Right hindlimb (tissue), 1 donor: ENCODE results near the gene GDI1.
"Not testable (repeated sequence)": the region's sequence is repeated elsewhere in the genome, so short reads cannot be mapped to it uniquely, and the experiment has no call there.

Source experiments
- DNase-seq: peaks from one replicate; pipeline ENCODE4 v3.0.0-alpha.2; 2018

GDI1 gene

GRCh38 chrX:154436983-154437752, at the start of gene GDI1:
GDI1 (plus strand) TSS chrX:154437154; CDS start chrX:154437255, 101 bp downstream.
- peak; percentile 57 for DNase-seq

GRCh38 chrX:154388094-154388493, 48.9 kb upstream of the GDI1 start:
- DNase-seq = not testable (repeated sequence)

DNA sequence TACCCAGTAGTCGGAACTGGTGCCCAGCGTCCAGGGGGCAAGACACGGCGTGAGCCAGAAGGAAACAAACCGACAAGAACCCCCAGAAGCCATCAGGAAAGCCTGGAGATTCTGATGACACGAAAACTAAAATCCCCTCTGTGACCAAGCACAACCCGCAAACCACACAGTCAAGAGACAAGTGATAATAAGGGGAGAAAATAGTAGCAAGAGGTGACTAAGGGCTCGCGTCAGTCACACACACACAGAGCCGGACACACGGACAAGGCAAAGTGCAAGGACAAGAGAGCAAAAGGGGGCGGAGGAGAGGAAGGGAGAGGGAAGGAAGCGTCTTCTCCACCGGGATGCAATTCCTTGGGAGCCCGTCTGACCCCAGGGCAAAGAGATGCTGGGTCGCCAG, 48.3 kb upstream of the GDI1 start:
- DNase-seq = not testable (repeated sequence)

DNA sequence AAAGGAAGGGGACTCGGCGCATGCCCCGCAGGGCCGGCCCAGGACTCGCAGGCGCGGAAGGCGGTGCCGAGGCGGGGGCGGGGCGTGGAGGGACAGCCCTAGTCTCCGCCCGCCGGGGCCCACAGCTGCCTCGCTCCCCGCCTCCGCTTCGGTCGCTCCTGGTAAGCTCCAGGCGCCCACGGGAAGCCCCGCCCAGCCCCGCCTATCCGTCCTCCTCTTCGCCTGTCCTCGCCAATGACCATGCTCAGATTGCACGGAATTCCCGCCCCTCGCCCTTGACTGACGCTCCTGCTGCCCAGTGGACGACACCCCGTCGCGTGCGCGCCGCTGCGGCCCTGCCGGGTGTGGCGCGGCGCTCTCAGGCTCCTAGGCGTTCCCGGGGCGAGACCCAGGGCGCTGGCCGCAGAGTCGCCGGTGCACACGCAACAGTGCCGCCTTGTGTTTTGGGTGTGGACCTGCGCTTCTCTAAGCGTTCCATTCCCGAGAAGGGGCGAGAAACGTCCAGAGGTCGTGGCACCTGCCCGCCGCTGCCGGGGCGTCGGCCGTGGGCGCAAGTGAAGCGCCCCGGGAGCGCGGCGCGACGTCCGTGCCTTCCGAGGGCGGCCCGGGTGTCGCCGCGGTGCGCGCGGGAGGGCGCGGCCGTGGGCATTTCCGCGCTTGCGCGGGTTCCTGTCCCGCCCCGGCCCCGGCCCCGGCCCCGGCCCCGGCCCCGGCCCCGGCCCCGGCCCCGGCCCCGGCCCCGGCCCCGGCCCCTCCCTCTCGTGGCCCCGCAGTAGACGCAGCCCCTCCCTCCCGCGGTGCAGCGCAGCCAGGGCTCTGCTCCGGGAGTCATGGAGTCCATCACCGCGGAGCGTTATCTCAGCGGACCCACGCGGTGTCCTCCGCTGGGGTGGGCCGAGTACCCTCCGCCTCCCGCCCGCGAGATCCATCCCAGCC, 46.9 kb upstream of the GDI1 start:
- DNase-seq = not testable (repeated sequence)

DNA sequence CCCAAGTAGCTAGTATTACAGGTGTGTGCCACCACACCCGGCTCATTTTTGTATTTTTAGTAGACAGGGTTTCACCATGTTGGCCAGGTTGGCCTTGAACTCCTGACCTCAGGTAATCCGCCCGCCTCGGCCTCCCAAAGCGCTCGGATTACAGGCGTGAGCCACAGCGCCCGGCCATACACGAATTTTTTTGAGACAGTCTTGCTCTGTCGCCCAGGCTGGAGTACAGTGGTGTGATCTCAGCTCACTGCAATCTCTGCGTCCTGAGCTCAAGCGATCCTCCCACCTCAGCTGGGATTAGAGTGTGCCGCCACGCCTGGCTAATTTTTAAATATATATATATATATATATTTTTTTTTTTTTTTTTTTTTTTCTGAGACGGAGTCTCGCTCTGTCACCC, 40.6 kb upstream of the GDI1 start:
- not testable (repeated sequence) for DNase-seq

DNA sequence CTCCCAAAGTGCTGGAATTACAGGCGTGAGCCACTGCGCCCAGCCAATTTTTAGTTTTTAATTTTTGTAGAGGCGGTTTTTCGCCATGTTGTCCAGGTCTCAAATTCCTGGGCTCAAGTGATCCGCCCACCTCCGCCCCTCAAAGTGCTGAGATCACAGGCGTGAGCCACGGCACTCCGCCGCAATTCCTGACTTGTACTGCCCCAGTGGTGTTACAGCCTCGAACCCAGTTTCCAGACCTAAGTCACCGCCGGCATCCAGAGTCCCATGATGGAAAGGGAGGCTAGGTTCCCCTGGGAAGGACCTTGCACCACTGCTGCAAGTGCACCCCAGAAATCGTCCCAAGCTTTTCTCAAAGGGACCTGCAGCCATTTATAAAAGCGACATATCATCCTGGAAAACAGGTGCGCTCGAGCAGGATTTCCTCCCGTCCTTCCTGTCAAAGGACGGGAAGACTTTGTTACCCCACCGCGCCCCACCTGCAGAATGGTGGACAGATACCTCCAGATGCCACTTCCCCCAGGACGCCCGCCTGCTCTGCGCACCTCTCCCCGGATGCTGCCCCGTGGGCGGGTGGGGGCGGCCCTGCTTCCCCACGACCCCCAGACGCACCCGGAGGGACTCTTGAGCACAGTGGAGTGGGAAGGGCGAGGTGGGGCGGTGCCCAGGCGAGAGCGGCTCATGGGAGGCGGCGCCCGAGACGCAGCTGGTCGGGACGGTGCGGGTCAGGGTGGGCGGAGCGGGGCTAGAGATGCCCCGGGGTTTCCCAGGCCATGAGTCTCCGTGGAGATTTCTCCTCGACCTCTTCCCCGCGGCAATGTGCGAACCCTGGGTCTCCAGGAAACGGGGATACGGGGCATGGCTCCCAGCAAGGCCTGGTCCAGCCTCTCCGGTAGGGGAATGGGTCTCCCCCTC, 39.7 kb upstream of the GDI1 start:
- DNase-seq = peak; percentile 83

DNA sequence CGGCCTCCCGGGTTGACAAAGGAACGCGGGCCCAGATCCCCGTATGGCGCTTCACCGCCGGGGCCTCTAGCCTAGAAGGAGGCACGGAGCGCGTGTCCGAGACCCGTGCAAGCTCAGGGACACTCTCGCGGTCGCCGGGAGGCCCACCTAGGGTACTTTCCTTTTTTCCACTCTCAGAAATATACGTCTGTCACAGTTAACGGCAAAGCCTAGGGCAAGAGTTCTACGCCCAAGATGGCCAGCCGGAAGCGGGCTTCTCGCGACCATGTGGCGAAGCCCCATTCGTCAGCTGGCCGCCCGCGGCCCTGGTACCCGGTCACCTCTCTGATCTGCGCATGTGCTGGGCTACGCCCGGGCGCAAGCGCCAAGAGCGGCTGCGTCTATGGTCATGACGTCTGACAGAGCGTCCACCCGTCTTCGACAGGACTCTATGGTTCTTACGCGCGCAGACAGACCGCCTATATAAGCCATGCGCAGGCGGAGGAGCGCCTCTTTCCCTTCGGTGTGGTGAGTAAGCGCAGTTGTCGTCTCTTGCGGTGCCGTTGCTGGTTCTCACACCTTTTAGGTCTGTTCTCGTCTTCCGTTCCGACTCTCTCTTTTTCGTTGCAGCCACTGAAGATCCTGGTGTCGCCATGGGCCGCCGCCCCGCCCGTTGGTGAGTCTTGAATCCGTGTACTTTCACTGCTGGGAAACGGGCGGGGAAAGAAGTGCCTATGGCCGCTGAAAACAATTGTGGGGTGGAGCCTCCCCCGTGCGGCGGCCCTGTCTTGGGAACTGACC, 38.9 kb upstream of the GDI1 start, which contains the start of gene RPL10:
Gene RPL10, plus strand, starts transcription at position 490 of the 780 bp plus-strand sequence. Its CDS starts 143 bp downstream, at position 633.
- peak; percentile 97 for DNase-seq

DNA sequence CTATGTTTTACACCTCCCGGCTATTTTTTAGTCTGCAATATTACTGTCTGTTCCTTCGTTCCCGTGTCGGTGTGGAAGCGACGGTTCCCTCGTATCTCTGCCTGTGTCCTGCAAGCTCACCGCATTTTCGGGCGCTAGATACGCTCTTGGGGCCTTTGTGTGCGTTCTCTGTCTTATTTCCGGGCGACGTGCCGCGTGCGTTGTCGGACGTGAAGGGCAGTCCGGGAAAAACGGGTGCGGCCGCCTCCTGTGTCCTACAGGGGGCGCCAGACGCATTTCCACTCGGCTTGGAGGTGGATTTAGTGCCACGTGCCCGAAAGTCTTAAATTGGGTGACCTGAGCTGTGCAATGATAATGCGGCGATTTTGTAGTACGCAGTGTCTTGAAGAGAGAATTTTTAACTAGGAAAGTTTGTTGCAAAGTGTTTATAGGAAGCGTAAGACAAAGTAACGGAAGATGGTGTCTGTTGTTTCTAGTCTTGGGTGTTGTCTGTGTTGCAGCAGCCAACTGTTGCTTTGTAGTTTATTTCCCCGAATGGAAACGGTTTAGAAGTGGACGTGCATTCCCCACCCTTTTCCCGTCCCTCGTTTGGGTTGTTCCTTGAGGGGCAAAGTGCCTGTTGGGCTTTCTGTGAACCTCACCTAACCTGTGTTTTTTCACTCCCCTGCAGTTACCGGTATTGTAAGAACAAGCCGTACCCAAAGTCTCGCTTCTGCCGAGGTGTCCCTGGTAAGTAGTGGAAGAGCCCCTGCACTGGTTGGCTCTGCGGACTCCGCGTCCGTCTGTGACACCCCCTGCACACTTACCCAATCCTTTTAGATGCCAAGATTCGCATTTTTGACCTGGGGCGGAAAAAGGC, 38.1 kb upstream of the GDI1 start:
- peak; percentile 89 for DNase-seq

GRCh38 chrX:154399527-154400368, 37.2 kb upstream of the GDI1 start:
- DNase-seq = no peak

GRCh38 chrX:154400369-154400817, 36.6 kb upstream of the GDI1 start:
- not testable (repeated sequence) for DNase-seq

DNA sequence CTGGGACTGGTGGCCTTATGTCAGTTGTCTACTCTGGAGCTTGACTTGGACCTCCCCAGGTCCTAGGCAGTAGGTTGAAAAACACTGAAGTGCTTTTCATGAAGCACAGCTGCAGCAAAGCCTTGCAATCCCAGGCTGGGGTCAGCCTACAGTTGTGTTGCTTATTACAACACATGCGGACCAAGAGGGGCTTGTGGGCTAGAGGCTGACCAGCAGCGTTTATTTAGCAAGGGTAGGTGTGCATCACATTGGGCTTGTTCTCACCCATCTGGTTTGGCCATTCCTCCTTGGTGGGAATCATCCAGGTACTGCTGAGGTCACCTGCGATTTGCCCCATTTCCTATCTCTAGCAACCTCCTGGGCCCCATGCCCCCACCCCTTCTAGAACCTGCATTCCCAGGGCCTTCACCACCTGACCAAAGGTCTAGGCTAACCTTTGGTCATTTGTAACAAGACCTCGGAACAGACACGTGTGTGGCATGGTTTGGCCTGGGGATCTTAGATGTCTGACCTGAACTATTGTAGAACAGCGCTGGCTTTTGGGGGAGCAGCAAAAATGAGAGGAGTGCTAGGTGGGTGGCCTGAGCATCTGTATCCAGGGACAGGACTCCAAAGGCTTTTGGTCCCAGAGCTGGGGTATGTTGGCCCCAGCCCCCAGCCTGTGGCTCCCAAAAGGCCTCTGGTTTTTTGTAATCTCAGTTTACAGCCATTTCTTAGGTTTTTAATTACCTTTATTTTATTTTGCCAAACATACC, 35.7 kb upstream of the GDI1 start:
- DNase-seq = no peak

DNA sequence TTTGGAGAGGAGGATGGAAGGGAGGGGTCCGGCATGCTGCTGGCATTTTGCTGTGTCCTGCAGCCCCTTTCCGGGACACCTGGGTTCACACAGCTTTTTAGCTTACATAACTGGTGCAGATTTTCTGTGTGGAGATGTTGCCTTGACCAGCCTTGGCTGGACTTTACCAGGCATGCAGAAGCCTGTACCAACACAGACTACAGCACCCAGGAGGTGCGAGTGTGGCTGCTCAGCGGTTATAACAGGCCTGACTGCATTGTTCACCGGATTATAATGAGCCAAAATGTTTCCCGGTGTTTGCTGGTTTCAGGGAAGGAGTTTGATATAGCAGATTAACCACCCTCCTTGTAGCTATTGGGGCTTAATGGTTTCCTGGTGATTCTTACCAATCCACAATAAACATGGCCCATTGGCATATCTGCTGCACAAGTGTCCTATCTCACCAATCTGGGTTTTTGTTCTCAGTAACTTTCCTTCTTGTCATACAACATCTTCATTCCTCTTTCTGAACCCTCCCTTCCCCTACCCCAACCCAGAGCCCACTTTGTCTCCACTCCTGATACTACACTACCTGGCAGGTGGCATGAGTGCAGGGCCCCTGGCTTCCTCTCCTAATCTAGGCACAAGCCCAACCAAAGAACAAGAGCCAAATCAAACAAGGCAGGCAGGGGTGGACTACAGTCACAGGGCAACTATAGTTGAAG, 34.9 kb upstream of the GDI1 start:
- no peak for DNase-seq

GRCh38 chrX:154402622-154403127, 34.3 kb upstream of the GDI1 start:
- no peak for DNase-seq

DNA sequence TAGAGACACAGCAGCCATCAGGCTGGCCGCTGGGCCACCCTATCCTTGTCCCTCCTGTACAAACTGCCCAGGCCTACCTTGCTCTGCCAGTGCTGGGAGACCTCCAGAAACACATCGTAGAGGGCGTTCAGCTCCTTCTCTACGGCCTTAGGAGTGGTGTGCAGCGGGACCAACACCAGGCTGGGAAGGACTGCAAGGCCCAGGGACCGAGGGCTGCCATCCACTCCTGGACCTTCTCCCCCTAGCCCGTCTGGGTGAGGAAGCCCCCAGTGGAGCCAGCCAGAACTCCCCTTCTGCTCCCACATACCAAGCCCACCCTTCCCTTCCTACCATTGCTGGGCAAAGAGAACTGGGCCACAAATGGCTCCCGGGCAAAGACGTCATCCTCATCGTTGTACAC, 33.8 kb upstream of the GDI1 start:
- DNase-seq = no peak

GRCh38 chrX:154403858-154404257, 33.1 kb upstream of the GDI1 start:
- DNase-seq = no peak

DNA sequence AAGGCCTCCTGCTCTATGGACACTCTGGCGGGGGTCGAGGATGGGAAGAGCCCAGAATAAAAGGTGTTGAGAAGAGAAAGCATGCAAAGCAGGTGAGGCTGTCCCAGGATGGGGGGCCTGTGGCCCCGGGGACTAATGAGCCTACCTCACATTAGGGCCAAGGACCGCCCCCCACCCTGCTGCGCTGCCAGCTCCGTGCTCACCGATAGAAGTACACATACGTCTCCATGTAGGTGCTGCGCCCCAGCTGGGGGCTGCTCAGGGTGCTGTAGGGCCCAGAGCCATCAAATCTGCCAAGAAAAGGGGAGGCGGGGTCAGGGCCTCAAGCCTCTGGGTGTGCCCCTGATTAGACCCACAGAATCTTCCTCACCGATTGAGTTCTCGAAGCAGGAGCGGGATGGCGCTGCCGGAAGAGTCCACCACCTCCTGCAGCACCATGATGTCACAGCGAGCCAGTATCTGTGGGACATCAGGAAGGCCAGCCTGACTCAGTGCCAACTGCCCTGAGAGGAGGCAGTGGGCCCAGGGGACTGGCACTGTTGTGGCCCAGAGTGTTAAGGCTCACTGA, 32.2 kb upstream of the GDI1 start:
- no peak for DNase-seq

DNA sequence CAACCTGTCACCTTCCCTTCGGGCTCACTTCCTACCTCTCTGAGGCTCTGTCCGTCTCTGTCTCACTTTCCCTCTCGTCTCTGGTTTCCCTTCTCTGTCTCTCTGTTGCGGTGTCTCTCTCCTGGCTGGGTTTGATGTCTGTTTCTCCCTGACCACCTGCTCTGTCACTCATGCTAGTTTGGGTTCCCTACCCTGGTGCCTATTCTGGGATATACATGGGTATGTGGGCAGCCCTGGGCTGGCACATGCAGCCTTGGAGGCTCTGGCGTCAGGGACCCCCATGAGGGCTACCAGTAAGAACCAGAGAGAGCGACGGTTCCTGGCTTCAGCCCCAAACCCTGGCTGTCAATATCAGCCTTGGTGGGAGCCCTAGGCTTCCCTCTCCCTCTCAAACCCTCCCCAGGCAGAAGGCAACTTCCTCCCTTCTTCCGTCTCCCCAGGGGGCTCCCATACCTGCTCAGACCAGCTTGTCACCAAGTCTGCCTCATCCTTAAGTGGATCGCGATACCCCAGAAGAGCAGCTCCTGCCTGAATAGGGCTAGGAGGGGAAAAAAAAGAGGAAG, 28.2 kb upstream of the GDI1 start:
- no peak for DNase-seq
